Pulmonary artery endothelial cell (primary cell): ENCODE measurements around the gene BICDL1. TPM values are rescaled to one million over a fixed set of nuclear protein-coding genes. Genes with fewer than 3 reads are reported as not detected.

Experiments
- DNase-seq: peaks from one replicate; pipeline ENCODE4 v3.0.0-alpha.2; 2011; ENCODE audit warnings: low read depth, low spot score
- total RNA-seq: library from RNA; depleted of rRNA; stranded (reverse); fragments of >200 nt; gene quantifications from 2 replicates; pipeline ENCODE4 v1.2.3, GENCODE V29; 2014

The BICDL1 gene
- total RNA-seq, 1 donor from 2014 or later = 0.07 TPM

DNA sequence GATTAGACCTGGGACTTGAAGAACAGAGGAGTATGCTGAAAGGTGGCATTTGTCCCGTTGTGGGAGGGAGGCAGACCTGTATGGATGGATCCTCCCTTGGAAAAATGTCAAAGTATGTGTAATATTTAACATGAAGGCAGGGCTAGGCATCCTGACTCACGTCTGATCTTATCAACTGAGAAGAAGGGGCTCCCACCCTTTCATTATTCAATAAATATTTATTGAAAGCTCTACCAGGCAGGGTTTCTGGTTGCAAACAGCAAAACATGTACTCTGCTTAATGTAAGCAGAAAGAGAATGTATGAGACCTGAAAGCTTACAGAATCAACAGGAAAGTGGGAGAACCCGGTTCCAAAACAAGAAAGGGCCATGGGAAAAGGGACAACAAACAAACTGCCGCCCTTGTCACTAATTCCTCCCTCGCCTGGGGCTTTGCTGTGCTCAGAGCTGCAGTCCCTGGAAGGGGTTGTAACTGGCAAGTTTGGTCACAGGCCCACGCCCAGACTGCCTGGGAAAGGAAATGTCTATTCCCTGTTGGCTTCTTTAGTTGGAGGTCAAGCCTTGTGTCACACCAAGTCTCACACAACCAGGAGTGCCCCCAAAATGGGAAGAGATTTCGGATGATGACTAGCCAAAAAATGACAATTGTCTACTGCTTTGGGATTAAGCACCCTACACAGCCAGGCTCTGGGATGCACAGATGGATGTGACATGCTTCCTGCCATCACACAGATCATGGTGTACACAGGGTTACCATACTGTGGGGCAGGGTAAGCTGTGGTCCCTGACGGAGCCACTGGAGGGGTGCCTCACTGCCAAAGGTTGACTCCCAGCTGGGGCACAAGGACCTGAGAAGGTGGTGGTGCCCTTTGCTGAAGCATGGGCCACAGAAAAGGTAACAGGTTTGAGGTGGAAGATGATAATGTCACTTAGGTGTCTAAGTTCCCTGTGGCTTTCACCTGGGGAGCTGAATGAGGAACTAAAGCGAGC, 90.7 kb downstream of the BICDL1 start:
- DNase-seq = no peak

DNA sequence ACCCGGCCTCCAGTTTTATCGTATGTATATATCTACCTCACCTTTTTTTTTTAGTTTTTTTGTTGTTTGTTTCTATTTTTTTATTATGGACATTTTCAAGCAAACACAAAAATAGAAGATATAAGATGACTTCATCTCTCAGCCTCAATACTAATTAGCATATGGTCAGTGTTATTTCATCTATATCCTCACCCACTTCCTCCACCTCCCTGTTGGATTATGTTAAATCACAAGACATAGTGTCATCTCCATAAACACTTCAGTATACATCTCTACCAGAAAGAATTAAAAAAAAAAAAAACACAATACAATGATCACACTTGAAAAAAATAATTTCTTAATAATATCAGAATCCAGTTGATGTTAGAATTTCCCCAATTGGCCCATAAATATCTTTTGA, 92.6 kb downstream of the BICDL1 start:
- no peak for DNase-seq

DNA sequence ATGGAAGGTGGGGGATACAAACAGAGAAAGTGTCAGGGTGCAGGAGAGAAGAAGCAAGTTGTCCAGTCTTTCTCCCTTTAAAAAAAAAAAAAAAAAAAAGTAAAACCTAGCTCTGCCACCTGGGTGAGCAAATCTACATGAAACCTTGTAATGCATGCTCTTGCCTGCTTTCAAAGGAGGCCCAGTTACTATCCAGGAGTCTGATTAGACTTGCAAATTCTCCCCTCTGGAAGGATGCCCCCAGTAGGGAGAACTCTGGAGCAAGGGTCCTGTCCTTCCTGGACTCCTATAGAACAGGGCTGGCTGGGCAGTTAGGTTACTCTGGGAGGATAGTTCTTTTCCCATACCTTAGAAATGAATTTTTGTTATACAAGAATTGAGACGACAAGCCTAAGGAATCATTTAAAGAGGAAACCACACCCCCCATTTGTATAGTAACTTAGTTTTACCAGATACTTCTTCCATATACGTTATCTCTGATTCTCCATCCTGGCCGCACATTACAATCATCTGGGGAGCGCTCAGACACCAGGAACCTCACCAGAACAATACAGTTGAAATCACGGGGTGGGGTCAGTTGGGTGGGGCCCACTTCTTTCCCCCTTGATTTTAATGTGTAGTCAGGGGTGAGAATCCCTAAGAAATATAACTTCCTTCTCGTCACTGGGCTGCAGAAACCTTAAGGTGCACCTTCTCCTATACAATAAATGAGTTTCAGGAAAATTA, 97.0 kb downstream of the BICDL1 start:
- DNase-seq = no peak

DNA sequence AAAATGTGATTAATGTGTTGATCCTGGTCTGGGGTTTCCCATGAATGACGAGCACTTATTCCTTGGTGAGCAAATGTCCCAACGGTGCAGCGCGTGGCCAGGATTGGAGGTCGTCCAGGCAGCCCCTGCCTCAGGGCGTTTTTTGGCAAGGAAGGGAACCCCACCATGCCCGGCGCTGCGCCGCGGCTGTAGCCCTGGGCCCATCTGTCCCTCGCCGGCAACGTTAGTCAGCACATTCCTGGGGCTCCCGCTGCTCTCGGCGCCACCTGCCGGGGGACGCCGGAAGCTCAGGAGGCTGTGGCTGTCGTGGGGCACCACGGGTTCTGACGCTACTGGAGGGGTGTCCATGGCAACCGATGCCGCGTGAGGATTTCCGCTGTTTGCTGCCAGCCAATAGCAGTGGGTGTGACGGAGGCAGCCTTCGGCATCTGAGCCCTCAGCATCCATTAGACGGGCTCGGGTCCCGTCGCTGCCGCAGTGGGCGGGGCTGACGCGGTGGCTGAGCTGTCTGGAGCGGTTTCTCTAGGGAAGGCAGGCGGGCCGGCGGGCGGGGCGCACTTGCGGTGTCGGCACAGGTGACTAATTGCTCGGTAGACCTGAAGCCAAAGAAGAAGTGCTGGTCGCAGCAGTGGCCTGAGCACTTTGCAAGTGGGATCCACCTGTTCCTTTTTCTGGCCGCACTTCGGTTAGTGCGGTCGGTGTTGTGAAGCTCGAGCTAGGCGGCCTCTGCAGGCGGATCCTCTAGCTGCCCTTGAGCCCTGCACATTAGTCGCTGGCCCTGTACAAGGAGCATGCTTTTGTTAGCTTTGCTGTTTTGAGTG, 98.0 kb downstream of the BICDL1 start:
- peak; percentile 91 for DNase-seq

DNA sequence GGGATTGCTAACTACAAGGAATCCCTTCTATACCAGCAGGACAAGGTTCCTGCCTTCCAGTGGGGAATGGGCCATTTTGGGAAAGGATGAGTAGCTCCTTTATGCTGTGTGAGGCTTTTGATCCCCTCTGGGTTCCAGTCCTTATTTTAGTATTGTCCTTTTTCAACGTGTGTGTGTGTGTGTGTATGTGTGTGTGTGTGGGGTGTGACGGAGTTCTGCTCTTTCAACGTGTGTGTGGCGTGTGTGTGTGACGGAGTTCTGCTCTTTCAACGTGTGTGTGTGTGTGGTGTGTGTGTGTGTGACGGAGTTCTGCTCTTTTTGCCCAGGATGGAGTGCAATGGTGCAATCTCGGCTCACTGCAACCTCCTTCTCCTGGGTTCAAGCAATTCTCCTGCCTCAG, 100.1 kb downstream of the BICDL1 start:
- DNase-seq = no peak

DNA sequence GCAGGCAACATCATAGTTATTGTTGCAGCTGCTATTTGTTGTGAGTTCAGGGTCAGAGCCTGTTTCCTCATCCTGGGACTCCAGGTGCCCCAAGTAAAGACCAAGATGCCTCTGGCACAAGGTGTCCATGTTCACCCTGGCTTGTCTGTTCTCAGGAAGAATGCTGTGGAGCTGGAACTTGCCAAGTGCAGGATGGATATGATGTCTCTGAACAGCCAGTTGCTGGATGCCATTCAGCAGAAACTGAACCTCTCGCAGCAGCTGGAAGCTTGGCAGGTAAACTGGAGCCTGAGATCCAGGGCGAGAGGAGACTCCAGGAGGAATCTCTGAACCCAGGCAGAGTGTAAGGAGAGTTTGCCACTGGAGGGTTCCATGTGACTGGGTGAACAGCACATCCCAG, 100.8 kb downstream of the BICDL1 start:
- DNase-seq = no peak

DNA sequence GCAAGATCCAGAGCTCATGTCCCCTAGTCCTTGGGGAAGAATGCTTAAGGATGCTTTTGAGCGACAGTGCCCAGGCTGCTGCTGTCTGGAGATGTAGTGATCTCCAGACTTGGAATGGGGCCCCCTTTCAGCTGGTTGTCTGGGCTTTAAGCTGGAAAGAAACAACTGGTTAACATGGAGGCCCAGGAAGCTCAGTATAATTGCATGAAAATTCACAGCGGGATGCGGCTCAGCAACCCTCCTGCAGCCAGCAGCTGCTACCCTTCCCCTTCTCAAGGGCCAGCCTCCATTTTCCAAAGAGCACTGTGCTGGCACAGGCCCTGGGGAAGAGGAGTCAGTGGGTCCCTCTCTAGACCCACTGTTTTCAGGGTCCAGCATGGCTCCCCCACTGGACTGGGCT, 101.2 kb downstream of the BICDL1 start:
- DNase-seq = no peak

DNA sequence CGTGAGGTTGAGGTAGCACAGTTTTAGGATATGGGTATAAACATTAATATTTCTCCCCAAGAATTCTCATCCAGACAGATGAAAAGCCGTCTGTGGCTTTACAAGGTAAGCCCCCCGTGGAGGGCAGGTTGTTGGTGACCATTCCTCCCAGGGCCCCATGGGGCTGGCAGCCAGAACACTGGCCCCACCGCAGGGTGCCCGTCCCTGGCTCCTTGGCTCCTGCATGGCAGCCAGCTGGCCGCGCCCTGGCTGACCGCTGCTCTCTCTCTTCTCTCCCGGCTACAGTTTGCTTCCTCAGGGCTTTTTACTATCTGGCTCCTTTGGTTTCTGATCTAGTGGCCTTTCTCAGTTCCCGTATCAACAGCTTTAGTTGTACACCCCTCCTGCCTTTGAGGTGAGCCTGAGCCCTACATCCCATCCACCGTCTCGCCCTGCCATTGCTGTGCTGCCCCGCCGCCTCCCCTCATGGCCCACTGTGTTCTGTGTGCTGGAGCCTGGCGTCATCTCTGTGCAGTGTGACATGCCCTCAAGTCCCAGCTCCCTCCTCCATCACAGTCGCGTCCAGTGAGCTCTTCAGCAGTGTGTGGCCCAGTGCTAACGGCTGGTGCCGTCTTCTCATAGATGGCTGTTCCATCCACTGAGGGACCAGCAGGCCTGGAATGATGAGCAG, 101.7 kb downstream of the BICDL1 start:
- DNase-seq = no peak

DNA sequence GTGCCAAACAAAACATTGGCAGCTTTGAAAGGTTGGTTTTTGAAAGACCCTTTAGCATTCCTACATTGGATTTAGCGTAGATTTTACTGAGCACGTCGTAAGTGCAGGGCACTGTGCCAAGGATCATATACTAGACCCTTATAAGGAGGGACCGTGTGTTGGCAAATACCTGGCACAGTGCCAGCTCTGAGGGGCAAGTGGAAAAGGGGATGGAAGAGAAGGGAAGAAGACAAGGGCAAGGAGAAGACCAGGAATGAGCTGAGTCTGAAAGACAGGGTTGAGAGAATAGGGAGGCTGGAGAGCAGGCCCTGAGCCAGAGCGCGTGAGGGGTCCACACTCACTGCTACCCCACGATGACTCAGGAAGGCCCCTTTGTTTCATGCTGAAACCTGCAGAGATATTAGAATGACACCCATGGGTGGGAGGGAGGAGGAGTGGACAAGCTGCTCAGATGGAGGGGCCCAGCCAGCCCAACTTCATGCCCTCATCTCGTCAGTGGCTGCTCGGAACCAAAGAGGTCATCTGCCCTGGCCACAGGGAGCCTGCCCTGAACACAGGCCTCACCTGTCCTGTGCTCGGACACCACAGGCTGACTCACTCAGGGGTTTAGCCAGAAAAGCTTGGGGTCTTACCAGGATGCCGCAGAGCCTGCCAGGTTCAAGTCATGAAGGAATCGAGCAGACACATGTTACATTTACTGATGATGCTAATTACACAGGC, 102.5 kb downstream of the BICDL1 start:
- DNase-seq = no peak

DNA sequence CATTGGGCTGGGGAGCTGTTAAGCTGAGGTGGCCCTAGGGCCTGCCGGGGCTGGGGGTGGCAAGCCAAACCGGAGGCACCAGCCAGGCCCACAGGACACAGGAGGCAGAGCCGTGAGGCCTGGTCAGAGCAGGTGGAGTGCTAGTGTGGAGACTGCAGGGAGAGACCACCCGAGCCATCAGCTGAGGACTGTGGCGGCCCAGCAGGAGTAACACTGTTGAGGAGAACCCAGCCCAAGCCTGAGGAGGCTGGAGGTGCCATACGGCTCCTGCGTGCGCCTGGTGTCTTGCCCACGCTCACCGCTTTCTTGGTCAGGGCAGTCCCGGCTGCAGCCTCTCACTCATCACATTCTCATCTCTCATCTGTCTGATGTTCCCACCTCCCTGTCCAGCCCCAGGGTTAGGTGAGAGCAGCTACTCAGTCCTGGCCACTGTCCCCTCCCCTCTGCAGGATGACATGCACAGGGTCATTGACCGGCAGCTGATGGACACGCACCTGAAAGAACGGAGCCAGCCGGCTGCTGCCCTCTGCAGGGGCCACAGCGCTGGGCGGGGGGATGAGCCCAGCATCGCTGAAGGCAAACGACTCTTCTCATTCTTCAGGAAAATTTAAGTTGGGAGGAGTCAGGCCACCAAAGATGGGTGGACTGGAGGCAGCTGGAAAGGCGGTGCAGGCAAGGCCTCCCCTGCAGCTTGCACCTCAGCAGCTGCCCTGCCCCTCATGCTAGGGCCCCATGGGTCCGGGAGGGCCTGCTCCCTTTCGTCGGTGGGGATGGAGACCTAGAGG, 103.7 kb downstream of the BICDL1 start:
- no peak for DNase-seq

DNA sequence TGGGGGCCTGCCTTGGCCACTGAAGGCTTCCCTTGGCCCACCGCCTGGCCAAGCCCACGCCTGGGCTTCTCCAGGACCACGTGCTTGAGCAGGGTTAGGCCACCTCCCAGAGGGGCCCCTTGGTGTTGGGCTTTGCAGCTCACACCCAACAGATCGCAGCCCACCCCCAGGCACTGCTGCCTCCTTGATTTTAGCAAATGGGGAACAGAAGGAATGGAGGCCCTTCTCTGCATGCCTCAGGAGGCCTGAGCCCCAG, 104.2 kb downstream of the BICDL1 start:
- DNase-seq = no peak

DNA sequence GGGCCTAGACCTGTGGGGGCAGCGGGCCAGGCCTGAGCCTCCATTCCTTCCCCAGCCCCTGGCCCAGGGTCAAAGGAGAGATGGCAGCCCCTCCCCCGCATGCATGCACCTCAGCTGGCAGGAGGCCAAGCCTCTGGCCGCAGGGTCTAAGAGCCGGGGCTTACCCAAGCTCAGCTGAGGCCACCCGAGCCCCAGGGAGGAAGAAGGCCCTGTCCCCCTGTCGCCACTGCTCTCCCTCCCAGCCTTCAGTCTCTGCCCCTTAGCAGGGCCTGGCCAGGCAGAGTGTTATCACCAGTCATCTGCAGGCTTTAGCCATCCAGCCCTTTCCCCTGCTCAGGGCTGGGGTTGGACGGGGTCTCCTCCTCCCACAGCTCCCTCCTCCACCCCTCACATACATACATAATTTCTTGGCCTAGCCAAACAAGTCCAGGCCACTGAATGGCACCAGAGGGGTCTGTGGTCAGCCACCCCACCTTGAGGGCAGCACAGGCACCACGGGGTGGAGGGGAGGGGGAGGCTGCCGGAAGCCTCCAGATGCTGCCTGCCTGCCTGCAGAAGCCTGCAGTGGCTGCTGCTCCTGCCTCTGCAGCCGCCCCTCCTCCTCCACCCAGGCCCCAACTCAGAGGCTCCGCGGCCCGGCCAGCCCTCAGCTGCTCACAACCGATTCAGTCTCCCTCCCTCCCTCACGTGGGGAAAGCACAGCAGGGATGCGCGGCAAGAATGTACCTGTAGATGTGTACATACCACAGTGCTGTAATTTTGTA, 104.7 kb downstream of the BICDL1 start:
- no peak for DNase-seq

DNA sequence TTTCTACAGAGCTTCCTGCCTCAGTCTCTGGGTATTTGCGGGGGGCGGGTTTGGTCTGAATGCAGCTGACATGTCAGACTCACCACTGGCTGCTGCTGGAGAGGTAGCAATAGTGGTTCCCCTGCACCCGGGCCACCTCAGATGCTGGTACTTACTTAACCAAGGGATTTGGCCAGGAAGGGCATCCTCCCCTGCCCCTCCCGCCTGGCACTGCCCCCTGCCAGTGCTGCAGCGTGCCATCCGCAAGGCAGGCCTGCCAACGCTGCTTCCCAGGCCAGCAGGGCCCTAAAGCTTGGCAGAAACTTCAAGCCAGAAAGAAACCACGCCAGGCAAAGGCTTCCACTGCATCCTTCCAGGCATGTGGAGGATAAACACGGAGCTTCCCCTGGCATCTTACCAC, 105.4 kb downstream of the BICDL1 start:
- no peak for DNase-seq

DNA sequence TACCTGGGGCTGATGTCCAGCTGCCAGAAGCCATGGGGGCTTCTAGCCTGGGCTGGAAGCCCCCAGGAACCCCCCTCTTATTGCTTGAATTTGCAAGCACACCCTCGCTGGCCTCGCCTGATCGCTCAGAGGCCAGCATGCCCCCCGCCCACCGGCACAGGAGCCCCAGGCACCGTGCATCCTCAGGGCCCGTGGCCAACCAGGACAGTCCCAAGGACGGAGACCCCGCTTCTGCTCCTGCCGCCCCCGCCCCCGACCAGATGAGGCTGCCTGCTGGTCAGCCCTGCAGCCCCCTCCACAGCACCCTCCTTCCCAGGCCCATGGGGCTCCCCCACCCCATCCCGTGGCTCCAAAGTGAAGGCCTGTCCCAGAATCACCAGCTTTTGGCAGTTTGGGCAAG, 106.3 kb downstream of the BICDL1 start:
- DNase-seq = no peak

DNA sequence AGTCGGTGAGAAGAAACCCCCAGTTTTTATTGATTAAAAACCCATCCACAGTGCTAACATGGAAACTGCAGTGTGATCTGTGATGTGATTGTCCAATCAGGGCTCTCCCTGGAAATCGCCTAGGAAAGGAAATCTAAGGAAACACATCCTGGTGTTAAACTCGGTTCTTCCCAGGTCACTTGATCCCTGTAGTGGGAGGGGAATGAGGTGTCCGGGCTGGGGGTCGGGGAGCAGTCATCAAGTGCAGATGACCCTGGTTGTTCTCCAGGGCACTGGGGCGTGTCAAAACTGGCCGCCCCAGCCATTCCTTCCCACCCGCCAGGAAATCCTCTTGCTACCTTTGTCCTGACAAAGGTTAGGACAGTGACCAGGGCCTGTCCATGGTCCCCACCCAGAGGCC, 106.7 kb downstream of the BICDL1 start:
- DNase-seq = no peak

DNA sequence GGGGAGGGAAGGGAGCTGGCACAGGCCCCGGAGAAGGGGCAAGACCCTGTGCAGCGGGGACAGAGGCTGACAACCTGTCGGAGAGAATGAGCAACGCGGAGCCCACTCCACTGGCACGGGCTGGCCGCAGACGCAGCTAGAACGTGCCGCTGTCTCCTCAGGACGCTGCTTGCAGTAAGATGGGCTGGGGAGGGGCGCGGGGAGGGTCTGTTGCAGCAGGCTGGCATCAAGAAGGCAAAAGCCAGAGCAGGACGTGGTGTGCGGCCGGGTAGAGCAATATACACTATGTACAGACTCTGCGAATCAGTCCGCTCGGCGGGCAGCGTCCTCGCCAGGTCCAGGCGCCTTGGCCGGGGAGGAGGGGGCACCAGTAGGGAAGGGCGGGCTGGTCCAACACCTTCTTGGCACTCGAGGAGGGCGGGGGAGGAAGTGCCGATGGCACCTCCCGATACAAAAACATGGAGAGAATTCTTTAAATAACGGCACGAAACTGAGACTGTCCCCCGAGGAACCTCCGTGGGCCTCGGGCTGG, 107.7 kb downstream of the BICDL1 start:
- DNase-seq = no peak

DNA sequence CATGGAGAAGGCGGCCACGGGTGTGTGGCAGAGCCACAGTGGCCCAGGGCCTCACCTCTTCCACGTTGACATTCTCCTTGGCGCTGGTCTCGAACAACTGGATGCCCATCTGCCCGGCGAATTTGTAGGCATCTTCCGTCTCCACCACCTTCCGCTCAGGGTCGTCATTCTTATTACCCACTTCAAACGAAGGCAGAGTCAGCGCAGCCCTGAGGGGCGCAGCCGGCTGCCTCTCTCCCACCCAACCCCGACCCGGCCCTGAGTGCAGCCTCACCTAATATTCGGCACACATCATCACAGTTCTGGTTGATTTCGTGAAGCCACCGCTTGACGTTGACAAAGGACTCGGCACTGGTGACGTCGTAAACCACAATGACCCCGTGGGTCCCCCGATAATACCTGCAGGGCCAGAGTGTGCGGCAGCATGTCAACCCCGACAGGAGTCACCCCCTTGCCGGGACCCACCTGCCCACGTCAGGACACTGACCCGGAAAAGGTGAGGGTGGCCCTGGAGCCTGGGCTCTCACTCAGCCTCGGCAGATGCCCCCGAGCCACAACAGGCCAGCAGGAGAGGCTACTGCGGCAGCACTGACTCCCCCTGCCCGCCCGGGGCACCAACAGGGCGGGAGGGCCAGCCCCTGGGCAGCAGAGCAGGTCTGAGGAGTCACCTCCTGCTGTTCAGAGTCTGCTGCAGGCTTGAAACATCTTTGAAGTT, 109.9 kb downstream of the BICDL1 start:
- DNase-seq = no peak

DNA sequence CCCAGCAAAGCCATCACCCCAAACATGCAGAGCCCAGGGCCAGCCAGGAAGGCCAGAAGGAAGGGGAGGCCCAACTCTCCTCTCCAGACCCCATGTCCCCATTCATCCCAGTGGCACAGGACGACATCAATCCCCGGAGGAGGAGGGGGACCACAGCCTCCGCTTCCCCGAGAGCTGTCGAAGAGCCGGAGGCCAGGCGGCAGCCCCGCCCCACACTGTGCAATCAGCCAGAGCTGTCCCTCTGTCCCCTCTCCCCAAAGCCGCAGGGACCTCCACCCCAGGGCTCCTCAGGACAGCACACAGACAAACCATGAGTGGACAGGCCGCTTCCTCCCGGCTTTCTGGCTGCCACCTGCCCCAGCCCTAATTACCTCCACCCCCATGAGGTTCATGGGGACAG, 110.7 kb downstream of the BICDL1 start:
- DNase-seq = no peak
